ENCODE data around the gene WASF3. TPM values are rescaled to one million over a fixed set of nuclear protein-coding genes. Genes with fewer than 3 reads are reported as not detected.

WASF3 gene
- total RNA-seq, 4 donors from 2014 or later: 0.75 to 4.9 (median 2.3) TPM

- Histone ChIP-seq H3K4me1 (peaks cover 0 to 15% (median 6%) of the 10 kb centered on the region in 4 donors), H3K27me3 (peaks cover 79% of the 10 kb centered on the region), H3K4me3 (no peak overlapping the region), H3K9me3 (no peaks in the 10 kb centered on the region), H3K27ac (no peak overlapping the region), H3K36me3 (no peaks in the 10 kb centered on the region)
- in situ Hi-C loops (cut with MboI; ENCODE audit: low pct_ligation_motif_present in 1 of 4, low pct_unique_long_range_greater_than_20kb in 1 of 4, low sequenced_read_pairs in 3 of 4) (no loop called here), intact Hi-C loops (cut with DNase I; ENCODE audit: low total_unique reads) (no loop called here)
- 74 to 80% methylated on average over 1 of the region's 1 CpG for WGBS, 2 donors (ENCODE audit: low coverage in 1 of 2)
- TF ChIP-seq POLR2AphosphoS5 (IDR thresholded peaks at IDR 0.05) (no peak), POLR2A (IDR thresholded peaks at IDR 0.05) (no peak), CTCF (IDR thresholded peaks at IDR 0.05) (no peak), EP300 (IDR thresholded peaks at IDR 0.05; ENCODE audit: low read depth) (no peak)
- DNase-seq: no peak
Observed at GRCh38 chr13:26555413-26555812, 2.1 kb upstream of the WASF3 start.

DNA sequence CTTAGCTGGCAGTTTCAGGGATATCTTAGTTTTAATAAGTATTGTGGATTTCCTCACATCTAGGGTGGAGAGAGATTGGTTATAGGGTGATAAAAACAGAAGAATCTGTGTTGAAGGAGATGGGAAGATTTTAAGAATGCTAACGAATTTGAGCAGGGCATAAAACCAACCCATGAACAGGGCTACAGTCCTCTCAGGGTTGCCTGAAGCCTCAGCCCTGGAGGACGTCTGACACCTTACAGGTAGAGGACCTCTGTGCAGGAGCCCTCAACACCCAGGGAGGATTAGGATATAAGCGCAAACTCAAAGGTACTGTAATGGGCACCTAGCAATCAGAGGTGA is 461 bp upstream of the WASF3 start:
- in situ Hi-C loops (cut with MboI; ENCODE audit: low pct_ligation_motif_present in 1 of 4, low pct_unique_long_range_greater_than_20kb in 1 of 4, low sequenced_read_pairs in 3 of 4): no loop called here

GRCh38 chr13:26558074-26558805 is 757 bp downstream of the WASF3 start:
- in situ Hi-C loops (cut with MboI; ENCODE audit: low pct_ligation_motif_present in 1 of 4, low pct_unique_long_range_greater_than_20kb in 1 of 4, low sequenced_read_pairs in 3 of 4) (no loop called here), intact Hi-C loops (cut with DNase I; ENCODE audit: low total_unique reads) (no loop called here)
- H3K36me3 ChIP-seq: no peaks in the 10 kb centered on the region
- H3K4me3 ChIP-seq: peak overlapping the region; percentile 58 to 83 (median 81)
- H3K4me1 ChIP-seq: peaks cover 0 to 20% (median 6%) of the 10 kb centered on the region in 4 donors
- WGBS, 2 donors (ENCODE audit: low coverage in 1 of 2): 4 to 19% methylated on average over 6 to 65 of the region's 73 CpGs
- no peaks in the 10 kb centered on the region for H3K9me3 ChIP-seq
- no peak for DNase-seq
- peak overlapping the region; percentile 55 to 79 (median 62) for H3K27ac ChIP-seq
- TF ChIP-seq POLR2AphosphoS5 (IDR thresholded peaks at IDR 0.05) (no peak), EP300 (IDR thresholded peaks at IDR 0.05; ENCODE audit: low read depth) (no peak), POLR2A (IDR thresholded peaks at IDR 0.05) (no peak), CTCF (IDR thresholded peaks at IDR 0.05) (no peak)
- H3K27me3 ChIP-seq: peaks cover 68% of the 10 kb centered on the region

More for the DNA sequence above, 461 bp upstream of the WASF3 start:
- no peak for TF ChIP-seq CTCF (IDR thresholded peaks at IDR 0.05)
- no peak for TF ChIP-seq EP300 (IDR thresholded peaks at IDR 0.05; ENCODE audit: low read depth)
- no peak for TF ChIP-seq POLR2AphosphoS5 (IDR thresholded peaks at IDR 0.05)
- TF ChIP-seq POLR2A (IDR thresholded peaks at IDR 0.05): no peak
- Histone ChIP-seq H3K27ac (no peak overlapping the region), H3K4me1 (peaks cover 0 to 20% (median 6%) of the 10 kb centered on the region in 4 donors), H3K36me3 (no peaks in the 10 kb centered on the region), H3K27me3 (peaks cover 76% of the 10 kb centered on the region), H3K4me3 (peak overlapping the region in 3 of 4 donors; percentile 58 to 83 (median 80)), H3K9me3 (no peaks in the 10 kb centered on the region)
- WGBS, 2 donors (ENCODE audit: low coverage in 1 of 2): 0 to 2% methylated on average over 1 to 3 of the region's 3 CpGs
- intact Hi-C loops (cut with DNase I; ENCODE audit: low total_unique reads): no loop called here
- DNase-seq: no peak

DNA sequence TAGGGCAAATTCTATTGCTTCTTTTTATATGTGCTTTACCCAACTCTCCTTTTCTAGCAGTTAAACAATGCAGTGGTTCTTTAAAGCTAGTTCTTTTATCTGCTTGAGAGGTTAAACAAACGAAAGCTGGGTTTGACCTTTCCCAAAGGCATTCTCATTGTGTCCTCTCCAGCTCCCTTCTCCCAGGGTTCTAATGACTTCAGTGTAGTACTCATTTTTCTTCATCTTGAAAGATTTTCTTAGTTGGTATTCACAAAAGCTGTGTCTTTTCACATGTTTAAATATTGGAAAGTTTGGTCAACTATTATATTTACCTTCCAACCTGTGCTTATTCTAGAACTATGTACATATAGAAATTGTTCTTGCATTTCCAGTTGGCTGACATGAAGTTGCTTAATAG is 1.5 kb downstream of the WASF3 start:
- intact Hi-C loops (cut with DNase I; ENCODE audit: low total_unique reads) (no loop called here), in situ Hi-C loops (cut with MboI; ENCODE audit: low pct_ligation_motif_present in 1 of 4, low pct_unique_long_range_greater_than_20kb in 1 of 4, low sequenced_read_pairs in 3 of 4) (no loop called here)
- DNase-seq: no peak
- no peaks in the 10 kb centered on the region for H3K36me3 ChIP-seq
- WGBS, 2 donors (ENCODE audit: low coverage in 1 of 2): 17 to 35% methylated on average over 1 of the region's 1 CpG
- H3K27me3 ChIP-seq: peaks cover 65% of the 10 kb centered on the region
- no peaks in the 10 kb centered on the region for H3K9me3 ChIP-seq
- no peak overlapping the region for H3K27ac ChIP-seq
- H3K4me1 ChIP-seq: peaks cover 0 to 20% (median 6%) of the 10 kb centered on the region in 4 donors
- TF ChIP-seq EP300 (IDR thresholded peaks at IDR 0.05; ENCODE audit: low read depth) (no peak), POLR2AphosphoS5 (IDR thresholded peaks at IDR 0.05) (no peak), POLR2A (IDR thresholded peaks at IDR 0.05) (no peak), CTCF (IDR thresholded peaks at IDR 0.05) (no peak)
- peak overlapping the region in 1 of 4 donors; percentile 83 for H3K4me3 ChIP-seq

All from transverse colon (tissue), 4 donors.